Stimulated activated CD8-positive, alpha-beta memory T cell treated with anti-CD3 and anti-CD28 coated beads, Interleukin-4, amount 100 ng/mL, for 24 hours (primary cell): ENCODE measurements around the gene TDRD5.
"Not testable (repeated sequence)": the region's sequence is repeated elsewhere in the genome, so short reads cannot be mapped to it uniquely, and the experiment has no call there.

Experiments
- DNase-seq: peaks from one replicate; pipeline ENCODE4 v3.0.0-alpha.2; 2020; ENCODE audit warnings: low read depth

TDRD5 gene

DNA sequence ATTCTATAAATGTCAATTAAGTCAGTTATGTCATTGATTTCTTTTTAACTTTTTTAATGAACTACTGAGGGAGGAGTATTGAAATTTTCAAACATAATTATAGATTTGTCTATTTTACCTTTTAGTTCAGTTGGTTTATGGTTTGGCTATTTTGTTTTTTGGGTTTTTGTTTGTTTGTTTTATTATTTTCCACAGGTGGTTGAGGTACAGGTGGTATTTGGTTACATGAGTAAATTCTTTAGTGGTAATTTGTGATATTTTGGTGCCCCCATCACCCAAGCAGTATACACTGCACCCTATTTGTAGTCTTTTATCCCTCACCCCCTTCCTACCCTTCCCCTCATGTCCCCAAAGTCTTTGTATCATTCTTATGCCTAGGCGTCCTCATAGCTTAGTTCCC lies 9.5 kb downstream of the TDRD5 start:
- no peak for DNase-seq

DNA sequence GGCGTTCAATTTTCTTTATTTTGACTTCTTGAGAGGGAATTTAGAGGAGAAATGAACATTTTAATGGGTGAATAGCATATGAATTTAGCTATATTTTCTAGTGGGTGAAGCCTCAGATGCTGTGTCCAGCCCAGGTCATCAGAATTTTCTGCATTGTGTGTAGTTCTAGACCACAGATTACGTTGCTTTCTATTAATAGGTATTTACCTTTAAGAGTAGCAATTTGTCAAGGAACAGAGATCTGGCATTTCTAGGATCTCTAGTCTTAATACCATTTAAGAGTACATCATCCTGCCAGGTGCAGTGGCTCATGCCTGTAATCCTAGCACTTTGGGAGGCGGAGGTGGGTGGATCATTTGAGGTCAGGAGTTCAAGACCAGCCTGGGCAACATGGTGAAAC lies 20.7 kb downstream of the TDRD5 start:
- DNase-seq: no peak

DNA sequence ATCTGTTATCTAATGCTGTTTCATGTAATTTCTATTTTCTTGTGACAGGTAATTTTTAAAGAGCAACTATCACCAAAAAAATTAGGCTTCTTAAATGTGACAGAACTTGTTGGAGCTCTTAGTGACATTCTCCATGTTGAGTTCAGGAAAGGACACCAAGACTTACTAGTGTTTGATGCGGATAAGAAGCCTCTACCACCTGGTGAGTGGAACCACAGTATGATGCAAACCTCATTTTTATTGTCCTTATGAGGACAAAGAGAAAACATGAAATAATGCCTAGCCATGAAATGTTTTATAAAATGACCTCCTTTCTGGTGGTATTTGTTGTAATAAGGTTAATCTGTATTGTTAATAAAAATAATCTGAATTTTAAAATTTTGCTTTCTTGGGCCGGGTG lies 39.1 kb downstream of the TDRD5 start:
- DNase-seq: no peak

DNA sequence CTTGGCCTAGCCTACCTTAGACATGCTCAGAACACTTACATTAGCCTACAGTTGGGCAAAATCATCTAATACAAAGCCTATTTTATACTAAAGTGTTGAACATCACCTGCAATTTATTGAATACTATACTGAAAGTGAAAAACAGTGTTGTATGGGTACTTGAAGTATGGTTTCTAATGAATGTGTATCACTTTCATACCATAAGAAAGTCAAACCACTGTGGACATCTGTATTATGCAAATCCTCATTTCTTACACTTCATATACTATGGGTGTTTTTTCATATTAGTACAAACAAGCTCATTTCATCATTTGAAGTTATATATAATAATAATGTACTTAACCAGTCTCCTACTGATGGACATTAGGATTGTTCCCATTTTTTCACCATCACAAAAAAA lies 41.2 kb downstream of the TDRD5 start:
- no peak for DNase-seq

DNA sequence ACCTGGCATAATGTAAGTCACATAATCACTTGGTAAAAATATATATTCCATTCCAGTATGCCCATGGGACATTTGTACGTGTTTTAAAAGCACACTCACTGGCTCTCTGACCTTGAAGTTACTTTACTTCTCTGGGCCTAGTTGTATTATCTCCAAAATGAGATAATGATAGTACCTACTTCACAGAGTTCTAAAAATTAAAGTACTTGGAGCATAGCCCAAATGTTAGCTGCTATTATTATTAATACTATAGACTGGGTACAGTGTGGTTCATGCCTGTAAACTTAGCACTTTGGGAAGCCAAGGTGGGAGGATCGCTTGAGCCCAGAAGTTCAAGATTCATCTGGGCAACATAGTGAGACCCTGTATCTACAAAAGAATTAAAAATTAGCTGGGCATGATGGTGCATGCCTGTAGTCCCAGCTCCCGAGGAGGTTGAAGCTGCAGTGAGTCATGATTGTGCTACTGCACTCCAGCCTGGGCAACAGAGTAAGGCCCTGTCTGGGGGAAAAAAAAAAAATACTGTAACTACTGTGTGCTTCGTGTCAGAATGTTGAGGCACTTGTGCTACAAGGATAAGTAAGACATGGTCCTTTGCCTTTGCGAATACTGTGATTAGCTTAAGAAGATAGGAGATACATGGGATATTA lies 45.7 kb downstream of the TDRD5 start:
- no peak for DNase-seq

DNA sequence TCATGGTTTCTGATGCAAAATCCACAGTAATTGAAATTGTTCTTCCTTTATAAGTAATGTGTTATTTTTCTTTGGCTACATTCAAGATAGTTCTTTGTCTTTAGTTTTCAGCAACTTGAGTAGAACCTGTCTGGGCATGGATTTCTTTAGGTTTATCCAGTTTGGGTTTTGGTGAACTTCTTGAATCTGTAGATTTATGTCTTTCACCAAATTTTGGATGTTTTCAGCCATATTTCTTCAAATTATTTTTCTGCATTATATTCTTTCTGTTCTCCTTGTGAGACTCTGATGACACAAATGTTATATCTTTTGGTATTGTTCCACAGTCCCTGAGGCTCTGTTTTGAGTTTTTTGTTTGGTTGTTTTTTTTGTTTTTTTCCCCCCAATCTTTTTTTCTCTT lies 69.4 kb downstream of the TDRD5 start:
- DNase-seq: no peak

DNA sequence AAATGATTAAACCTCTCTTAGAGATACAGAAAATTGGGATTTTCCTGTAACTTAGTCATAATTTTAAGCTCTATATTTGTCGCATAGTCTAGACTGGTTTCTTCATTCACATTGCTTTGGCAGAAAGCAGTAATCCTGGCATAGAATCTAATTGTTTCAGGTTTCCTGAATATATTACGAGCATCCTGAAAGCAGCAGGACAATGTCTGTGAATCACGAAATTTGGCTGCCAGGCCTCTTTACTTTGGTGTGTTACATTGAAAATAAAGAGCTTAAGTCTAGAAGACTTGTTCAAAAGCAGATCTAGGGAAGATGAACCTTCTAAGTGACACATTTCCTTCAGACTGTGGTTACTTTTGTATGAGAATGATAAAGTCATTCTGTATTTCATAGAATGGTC lies 72.2 kb downstream of the TDRD5 start:
- no peak for DNase-seq

DNA sequence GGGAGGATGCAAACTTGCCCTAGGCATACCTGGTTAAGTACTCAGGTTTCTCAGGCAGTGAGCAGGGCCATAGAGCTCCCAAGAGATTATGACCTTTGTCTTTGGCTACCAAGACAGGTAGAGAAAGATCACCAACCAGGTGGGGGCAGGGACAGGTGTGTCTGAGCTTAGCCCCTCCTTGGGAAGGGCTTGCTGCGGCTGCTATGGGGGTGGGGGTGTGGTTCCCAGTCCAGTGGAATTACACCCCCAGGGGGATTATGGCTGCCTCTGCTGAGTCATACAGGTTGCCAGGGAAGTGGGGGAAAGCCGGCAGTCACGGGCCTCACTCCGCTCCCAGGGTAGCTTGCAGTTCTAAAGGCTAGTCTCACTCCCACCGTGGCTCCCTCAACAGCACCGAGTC lies 86.2 kb downstream of the TDRD5 start:
- no peak for DNase-seq

DNA sequence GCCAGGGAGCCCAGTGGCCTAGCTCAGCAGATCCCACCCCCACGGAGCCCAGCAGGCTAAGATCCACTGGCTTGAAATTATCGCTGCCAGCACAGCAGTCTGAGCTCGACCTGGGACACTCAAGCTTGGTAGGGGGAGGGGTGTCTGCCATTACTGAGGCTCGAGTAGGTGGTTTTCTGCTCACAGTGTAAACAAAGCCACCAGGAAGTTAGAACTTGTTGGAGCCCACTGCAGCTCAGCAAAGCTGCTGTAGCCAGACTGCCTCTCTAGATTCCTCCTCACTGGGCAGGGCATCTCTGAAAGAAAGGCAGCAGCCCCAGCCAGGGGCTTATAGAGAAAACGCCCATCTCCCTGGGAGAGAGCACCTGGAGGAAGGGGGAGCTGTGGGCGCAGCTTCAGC lies 102.9 kb downstream of the TDRD5 start:
- DNase-seq: not testable (repeated sequence)

DNA sequence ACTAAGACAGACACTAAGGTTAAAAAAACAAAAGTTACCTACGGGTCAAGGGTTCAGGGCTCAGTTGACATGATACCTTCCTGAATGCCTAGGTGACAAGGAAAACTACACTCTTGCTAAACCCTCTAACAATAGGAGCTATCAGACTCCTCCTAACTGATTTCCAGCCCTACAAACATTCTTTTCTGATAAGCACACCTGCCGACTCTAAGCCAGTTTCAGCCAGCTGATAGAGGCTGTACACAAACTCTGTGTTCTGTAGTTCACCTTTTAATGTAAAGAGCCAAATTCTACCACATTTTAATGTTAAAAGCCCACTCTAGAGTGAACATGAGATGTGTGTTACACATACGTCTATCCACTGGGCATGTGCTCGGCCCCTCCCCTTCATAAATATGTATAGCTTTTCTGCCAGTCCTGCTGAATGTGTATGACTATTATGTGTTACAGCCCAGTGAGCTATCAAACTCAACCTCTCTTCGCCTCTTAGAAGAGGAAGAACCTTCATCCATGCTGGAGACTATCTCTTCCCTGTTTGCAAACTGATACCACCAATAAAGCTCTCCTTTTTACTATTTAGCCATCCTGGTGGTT lies 111.4 kb downstream of the TDRD5 start:
- no peak for DNase-seq

DNA sequence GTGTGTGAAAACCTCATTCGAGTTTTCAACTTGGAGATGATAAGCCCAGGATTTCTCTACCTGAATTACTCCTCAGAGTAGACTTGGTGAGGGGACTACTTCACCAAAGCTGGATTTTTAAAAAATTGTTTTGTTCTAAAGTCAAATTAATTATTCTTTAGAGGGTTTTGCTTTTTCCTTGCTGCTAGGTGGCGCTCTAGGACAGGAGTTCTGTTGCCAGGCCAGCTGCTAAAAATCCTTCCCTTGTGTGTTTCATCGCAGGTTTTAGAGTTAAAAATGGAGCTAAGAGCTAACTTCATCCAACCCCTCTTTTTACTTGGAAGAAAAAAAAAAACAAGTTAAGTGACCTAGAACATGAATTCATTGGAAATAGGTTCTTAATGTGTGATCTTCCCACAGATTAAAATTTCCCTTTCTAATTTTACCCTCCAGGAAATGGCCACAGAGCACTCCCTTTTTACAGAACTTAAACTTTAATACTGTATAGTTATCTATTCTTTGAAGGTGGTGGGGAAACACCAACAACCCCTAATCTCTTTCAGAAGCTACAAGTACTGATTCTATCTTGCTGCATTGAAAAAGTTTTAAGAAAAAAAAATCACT lies 114.8 kb downstream of the TDRD5 start:
- peak; percentile 19 for DNase-seq

DNA sequence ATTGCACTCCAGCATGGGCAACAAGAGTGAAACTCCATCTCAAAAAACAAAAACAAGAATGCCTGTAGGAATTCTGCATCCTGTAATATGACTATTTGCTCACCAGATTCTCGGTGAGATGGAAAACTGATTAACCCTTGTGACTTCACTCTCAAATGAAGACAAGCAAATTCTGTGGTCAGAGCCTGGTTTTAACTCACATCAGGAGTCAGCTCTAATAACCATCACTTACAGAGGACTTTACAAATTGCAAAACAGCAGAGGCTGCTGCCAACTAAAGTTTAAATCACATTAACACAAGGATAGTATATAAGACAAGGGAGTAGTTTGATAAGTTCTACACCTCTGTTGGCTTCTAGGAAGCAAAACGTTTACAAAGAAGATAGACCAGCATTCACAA lies 115.8 kb downstream of the TDRD5 start:
- DNase-seq: no peak

DNA sequence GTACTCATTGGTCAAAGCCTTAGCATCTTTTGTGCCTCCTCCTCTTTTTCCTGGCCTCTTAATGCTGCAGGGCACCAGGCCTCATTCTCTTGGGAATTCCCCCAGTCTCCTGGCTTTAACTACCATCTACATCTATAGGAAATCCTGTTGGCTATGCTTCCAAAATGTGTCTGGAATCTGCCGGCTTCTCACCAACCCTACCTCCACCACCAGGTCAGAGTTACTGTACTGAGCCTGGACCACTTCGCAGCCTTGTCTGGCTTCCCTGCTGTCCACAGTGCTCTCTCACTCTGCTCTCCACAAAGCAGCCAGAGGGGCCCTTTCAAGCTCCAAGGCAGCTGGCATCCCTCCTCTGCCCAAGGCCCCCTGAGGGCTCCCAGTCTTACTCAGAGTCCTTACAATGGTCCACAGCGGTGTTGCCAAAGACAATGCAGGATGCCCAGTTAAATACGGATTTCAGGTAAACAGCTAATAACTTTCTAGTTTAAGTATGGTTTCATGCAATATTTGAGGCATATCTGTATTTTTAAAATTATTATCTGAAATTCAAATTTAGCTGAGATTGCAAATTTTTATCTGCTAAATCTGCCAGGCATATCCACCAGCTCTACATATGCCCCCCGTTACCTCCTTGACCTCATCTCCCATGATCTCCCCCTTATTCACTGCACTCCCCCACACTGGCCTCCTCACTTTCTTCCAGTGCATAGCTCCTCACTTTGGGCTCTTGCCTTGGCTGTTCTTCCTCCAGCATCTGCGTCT lies 117.0 kb downstream of the TDRD5 start:
- DNase-seq: no peak

DNA sequence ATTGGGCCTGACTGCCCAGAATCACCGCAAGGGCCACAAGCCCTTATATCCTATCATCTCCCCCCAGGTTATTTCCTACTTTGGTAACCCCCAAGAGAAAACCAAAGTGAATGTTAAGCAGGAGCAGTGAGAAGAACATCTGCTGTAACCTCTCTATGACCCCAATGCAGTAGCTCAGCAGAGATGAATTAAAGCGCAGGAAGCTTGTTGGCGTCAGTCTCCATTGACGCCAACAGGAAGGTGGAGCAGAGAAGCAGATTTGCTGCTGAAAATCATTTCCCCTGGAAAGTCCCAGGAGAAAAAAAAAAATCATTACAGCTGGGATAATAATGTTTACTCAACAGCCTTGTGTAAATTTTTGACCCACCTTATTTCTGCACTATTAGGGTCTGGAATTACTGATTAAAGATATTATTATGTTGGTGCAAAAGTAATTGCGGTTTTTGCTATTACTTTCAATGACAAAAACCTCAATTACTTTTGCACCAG lies 118.3 kb downstream of the TDRD5 start:
- DNase-seq: no peak

DNA sequence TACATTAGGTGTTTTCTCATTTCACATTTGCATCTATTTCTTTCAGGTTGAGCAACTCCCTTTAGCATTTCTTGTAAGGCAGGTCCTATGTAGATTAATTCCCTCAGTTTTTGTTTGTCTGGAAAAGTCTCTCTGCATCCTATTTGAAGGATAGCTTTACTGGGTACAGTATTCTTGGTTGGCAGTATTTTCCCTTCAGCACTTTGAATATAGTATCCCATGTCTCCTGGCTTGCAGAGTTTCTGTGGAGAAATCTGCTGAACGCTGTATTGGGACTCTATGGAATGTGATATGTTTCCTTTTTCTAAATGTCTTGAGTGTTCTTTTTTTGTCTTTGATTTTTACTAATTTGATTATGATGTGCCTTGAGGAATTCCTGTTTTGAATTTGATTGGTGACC lies 122.5 kb downstream of the TDRD5 start:
- no peak for DNase-seq

DNA sequence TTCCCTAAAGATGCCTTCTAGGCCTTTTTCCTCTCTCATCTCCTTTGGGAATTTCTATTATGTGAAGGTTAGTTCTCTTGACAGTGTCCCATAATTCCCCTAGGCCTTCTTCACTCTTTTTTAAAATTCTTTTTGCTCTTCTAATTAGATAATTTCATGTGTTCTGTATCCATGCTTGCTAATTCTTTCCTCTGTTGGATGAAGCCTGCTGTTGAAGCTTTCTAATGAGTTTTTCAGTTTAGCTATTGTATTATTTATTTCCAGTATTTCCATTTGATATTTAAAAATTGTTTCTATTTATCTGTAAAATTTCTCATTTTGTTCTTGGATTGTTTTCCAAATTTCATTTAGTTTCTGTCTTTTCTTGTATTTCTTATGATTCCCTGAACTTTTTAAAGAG lies 123.0 kb downstream of the TDRD5 start:
- DNase-seq: no peak

DNA sequence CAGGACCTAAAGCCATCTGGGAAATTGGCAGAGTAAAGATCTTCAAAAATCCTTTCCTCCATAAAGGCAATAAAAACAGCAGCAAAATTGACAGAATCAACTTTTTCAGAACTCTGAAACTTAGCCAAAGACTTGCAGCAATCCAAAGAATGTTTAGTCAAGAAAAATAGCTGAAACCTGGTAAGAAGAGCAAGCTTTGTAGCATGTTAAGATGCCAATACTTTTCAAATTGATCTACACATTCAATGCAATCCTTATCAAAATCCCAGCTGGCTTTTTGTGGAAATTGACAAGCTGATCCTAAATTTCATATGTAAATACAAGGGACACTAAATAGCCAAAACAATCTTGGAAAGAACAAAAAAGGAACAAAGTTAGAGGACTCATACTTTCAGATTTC lies 127.6 kb downstream of the TDRD5 start:
- no peak for DNase-seq

DNA sequence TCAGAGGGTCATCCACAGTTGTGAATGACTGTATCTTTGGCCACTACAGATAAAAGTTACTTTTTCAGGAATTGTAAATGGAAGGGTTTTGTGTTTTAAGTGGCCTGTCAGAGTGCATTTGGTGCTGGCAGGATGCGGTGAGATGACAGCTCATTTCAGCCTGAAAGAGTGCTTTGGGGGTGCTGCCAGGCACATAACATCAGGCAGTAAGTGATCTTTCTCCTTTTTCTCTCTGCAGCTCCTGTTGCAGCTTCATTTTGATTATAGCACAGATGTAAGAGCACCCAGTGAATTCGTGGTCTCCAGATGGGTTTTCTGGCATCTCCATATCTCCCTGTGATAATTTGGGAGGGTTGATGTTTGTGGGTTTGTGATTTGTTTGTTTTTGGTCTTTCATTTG lies 136.6 kb downstream of the TDRD5 start:
- DNase-seq: no peak

DNA sequence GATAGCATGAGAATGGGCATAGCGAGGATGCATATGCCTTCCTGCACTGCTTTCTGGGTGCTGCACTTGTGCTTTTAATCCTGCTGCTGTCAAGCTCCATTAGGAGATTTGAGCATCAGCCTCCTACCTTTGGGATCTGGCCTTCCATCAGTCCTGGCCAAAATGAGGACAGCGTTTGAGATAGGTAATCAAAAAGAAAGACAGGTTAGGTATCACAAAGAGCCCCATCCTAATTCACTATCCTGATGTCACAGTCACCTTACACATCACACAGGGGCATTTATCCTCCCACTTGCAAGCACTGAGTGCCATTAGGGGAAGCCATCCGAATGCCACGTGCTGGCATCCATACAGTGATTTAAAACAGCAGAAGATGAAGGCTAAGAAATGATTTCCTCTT lies 138.2 kb downstream of the TDRD5 start:
- DNase-seq: no peak

DNA sequence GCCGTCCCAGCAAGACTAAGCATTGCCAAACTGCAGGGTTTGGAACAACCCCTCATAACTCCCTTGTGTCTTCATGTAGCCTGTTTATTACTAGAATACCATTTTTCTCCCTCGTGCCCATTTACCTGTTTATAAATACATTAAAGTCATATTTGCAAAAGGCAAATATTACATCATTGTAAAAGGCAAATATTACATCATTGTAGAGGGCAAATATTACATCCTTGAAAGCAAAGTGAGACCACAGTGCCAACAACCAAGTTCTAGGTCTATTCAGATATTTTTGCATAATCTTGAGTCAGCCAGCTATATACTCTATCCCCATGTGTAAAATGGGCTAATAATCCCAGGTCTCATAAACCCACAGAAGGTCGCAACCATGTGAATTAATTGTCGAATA lies 140.0 kb downstream of the TDRD5 start:
- no peak for DNase-seq
